GM10266 (cell line): ENCODE measurements around the gene RBM10.
A peak's percentile ranks its signal among the peaks of the same experiment; 100 is the strongest.
"Not testable (repeated sequence)": the region's sequence is repeated elsewhere in the genome, so short reads cannot be mapped to it uniquely, and the experiment has no call there.

Experiments used
- DNase-seq: peaks from one replicate; pipeline ENCODE4 v3.0.0; 2012; ENCODE audit errors: extremely low spot score
- TF ChIP-seq, protein P1 (sequence below): IDR thresholded peaks from 2 replicates; pipeline ENCODE4 v1.5.1; 2012; ENCODE audit warnings: mild to moderate bottlenecking, low read depth; ENCODE audit not compliant: control insufficient read depth, insufficient read depth; ENCODE audit errors: missing control alignments

Gene RBM10, protein sequence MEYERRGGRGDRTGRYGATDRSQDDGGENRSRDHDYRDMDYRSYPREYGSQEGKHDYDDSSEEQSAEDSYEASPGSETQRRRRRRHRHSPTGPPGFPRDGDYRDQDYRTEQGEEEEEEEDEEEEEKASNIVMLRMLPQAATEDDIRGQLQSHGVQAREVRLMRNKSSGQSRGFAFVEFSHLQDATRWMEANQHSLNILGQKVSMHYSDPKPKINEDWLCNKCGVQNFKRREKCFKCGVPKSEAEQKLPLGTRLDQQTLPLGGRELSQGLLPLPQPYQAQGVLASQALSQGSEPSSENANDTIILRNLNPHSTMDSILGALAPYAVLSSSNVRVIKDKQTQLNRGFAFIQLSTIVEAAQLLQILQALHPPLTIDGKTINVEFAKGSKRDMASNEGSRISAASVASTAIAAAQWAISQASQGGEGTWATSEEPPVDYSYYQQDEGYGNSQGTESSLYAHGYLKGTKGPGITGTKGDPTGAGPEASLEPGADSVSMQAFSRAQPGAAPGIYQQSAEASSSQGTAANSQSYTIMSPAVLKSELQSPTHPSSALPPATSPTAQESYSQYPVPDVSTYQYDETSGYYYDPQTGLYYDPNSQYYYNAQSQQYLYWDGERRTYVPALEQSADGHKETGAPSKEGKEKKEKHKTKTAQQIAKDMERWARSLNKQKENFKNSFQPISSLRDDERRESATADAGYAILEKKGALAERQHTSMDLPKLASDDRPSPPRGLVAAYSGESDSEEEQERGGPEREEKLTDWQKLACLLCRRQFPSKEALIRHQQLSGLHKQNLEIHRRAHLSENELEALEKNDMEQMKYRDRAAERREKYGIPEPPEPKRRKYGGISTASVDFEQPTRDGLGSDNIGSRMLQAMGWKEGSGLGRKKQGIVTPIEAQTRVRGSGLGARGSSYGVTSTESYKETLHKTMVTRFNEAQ

DNA sequence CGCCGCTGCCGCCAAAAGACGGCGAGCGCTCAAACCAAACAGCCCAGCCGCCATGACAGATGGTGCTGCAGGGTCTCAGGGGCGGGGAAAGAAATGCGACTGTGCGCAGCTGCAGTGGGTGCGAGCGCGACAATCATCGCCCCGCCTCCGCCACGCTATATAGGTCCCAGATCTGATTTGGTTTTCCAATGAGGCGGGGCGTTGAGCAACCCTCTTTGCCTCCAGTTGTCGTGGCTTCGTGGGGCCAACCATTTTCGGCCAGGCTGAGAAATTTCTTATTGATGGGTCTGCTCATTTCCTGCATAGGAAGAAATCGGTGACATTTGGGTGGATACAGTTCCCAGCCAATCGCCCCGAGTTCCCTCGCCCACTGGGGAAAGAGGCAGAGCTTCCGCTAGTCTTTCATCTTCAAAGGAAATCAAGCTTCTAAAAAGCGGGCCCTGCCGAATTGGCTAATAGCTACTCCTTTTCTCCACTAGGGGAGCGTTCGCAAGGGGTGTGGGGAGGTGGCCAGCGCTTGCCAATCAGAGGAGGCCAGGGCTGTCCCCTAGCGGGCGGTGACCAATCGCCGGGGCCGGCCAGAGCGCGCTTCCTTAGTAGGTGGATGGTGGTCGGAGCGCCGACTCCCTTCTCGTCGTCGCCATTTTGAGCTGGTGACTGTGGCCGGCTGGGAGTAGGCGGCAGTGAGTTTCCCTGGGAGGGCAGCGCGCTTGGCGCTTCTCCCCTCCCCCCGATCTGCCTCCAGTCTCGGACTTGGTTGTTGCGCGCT lies at the start of gene RBM10, which contains the start of gene NDUFB11:
Gene RBM10 (plus strand): TSS at position 596 of the 769 bp plus-strand sequence. CDS start 2,261 bp downstream, outside the sequence.
Gene NDUFB11 (minus strand): TSS at position 77 of the 769 bp plus-strand sequence. CDS start 23 bp downstream, at position 54.
- DNase-seq = peak; percentile 84
- TF ChIP-seq, protein P1, sequence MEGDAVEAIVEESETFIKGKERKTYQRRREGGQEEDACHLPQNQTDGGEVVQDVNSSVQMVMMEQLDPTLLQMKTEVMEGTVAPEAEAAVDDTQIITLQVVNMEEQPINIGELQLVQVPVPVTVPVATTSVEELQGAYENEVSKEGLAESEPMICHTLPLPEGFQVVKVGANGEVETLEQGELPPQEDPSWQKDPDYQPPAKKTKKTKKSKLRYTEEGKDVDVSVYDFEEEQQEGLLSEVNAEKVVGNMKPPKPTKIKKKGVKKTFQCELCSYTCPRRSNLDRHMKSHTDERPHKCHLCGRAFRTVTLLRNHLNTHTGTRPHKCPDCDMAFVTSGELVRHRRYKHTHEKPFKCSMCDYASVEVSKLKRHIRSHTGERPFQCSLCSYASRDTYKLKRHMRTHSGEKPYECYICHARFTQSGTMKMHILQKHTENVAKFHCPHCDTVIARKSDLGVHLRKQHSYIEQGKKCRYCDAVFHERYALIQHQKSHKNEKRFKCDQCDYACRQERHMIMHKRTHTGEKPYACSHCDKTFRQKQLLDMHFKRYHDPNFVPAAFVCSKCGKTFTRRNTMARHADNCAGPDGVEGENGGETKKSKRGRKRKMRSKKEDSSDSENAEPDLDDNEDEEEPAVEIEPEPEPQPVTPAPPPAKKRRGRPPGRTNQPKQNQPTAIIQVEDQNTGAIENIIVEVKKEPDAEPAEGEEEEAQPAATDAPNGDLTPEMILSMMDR = peak; percentile 54

DNA sequence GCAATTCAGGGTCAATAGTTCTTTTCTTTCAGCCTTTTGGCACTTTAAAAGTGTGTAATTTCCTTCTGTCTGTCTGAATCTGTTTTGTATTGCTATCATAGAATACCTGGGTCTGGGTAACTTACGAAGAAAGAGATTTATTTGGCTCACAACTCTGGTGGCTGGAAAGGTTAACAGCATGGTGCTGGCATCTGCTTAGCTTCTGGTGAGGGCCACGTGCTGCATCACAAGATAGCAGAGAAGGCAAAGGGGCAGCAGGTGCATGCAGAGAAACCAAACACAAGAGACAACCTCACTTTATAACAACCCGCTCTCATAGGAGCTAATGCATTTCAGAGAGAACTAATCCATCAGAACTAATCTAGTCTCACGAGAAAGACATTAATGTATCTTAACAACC lies 48.0 kb upstream of the RBM10 start:
- TF ChIP-seq, protein P1 = no peak
- DNase-seq = no peak

- TF ChIP-seq, protein P1 = no peak
- no peak for DNase-seq
Observed at GRCh38 chrX:47098338-47099094, 46.5 kb upstream of the RBM10 start.

- DNase-seq = no peak
- TF ChIP-seq, protein P1 = no peak
Observed at GRCh38 chrX:47101206-47101605, 43.8 kb upstream of the RBM10 start.

DNA sequence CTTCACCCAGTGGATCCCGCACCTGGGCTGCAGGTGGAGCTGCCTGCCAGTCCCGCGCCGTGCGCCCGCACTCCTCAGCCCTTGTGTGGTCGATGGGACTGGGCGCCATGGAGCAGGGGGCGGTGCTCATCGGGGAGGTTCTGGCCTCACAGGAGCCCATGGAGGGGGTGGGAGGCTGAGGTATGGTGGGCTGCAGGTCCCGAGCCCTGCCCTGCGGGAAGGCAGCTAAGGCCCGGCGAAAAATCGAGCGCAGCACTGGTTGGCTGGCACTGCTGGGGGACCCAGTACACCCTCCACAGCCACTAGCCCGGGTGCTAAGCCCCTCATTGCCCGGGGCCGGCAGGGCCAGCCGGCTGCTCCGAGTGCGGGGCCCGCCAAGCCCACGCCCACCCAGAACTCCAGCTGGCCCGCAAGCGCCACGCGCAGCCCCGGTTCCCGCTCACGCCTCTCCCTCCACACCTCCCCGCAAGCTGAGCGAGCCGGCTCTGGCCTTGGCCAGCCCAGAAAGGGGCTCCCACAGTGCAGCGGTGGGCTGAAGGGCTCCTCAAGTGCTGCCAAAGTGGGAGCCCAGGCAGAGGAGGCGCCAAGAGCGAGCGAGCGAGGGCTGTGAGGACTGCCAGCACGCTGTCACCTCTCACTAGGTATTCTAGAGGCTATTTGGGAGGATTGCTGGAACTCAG lies 33.9 kb upstream of the RBM10 start:
- not testable (repeated sequence) for DNase-seq

GRCh38 chrX:47112316-47112954 lies 32.6 kb upstream of the RBM10 start:
- TF ChIP-seq, protein P1 = no peak
- DNase-seq = no peak

GRCh38 chrX:47116551-47117110 lies 28.4 kb upstream of the RBM10 start:
- DNase-seq = not testable (repeated sequence)

DNA sequence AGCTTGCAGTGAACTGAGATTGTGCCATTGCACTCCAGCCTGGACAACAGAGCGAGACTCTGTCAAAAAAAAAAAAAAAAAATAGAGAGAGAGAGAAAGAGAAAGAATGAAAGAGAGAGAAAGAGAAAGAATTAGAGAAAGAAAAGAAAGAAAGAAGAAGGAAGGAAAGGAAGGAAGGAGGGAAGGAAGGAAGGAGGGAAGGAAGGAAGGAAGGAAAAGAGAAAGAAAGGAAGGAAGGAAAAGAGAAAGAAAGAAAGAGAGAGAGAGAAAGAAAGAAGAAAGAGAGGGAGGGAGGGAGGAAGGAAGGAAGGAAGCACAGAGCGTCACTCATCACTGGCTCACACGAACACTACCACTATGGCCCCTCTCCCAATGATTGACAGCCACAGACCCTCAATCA lies 20.6 kb upstream of the RBM10 start:
- DNase-seq = not testable (repeated sequence)
